SK-N-MC (cell line): ENCODE data around the gene SMYD3.

ENCODE experiments used
- EZH2 ChIP-seq: fragments of 200-600 bp; sonication (generic); IDR thresholded peaks from one replicate; pipeline ENCODE4 v1.6.1; 2017; ENCODE audit warnings: antibody characterized with exemption
- FOXP2 ChIP-seq: optimal IDR thresholded peaks from 2 replicates; pipeline ENCODE3; 2011; ENCODE audit warnings: mild to moderate bottlenecking, moderate library complexity; ENCODE audit not compliant: insufficient read depth; ENCODE audit errors: extremely low read length, control extremely low read depth
- POLR2AphosphoS5 ChIP-seq: IDR thresholded peaks from 2 replicates; pipeline ENCODE4 v1.6.1; 2012; ENCODE audit warnings: mild to moderate bottlenecking, low read depth, low read length, borderline replicate concordance

GRCh38 chr1:246434335-246434734, 72.7 kb downstream of the SMYD3 start:
- TF ChIP-seq FOXP2 = no peak
- TF ChIP-seq POLR2AphosphoS5 = no peak
- TF ChIP-seq EZH2 = no peak
